PC-3 (cell line): ENCODE data around the gene PACS1. TPM values are rescaled to one million over a fixed set of nuclear protein-coding genes. Genes with fewer than 3 reads are reported as not detected.

Experiments used
- ATAC-seq: fragments of 200-7000 bp; cut with Tn5 transposase; 2 replicates; pipeline ENCODE4 v1.9.1; 2020; ENCODE audit warnings: mild to moderate bottlenecking, moderate library complexity
- BruUV-seq: library from RNA; stranded (reverse); fragments of 400-500 nt; replicated peaks from 2 replicates; lab custom pipeline; 2021; lab: Mats Ljungman, UMichigan
- CTCF ChIA-PET: fragments of 300-600 bp; sonication (Branson Sonifier 250); formaldehyde crosslinking; loops from one replicate; lab custom pipeline; 2022; ENCODE audit warnings: antibody characterized with exemption; lab: Charles Lee
- POLR2A ChIA-PET: fragments of 300-600 bp; sonication (Branson Sonifier 250); formaldehyde crosslinking; loops from one replicate; lab custom pipeline; 2022; ENCODE audit warnings: antibody characterized with exemption; ENCODE audit not compliant: unreplicated experiment; lab: Charles Lee
- DNase-seq: peaks from one replicate; pipeline ENCODE4 v3.0.0-alpha.2; 2015
- H2AFZ ChIP-seq: fragments of 300-600 bp; sonication (generic); 2 replicates; pipeline ENCODE4 v1.6.0; 2016; ENCODE audit warnings: antibody characterized with exemption, low read length
- H3F3A ChIP-seq: fragments of 300-600 bp; sonication (generic); one replicate; pipeline ENCODE4 v1.6.0; 2017; ENCODE audit warnings: antibody characterized with exemption, low read length, control low read depth, mild to moderate bottlenecking; ENCODE audit not compliant: unreplicated experiment
- H3K27ac ChIP-seq: fragments of 300-600 bp; sonication (generic); 2 replicates; pipeline ENCODE4 v1.5.1; 2016; ENCODE audit warnings: mild to moderate bottlenecking, low read length
- H3K27me3 ChIP-seq: fragments of 300-600 bp; sonication (generic); 2 replicates; pipeline ENCODE4 v1.6.1; 2016; ENCODE audit warnings: low read length, mixed read lengths
- H3K36me3 ChIP-seq: fragments of 300-600 bp; sonication (generic); 2 replicates; pipeline ENCODE4 v1.6.1; 2016; ENCODE audit warnings: low read depth, mixed run types, low read length, mixed read lengths
- H3K4me1 ChIP-seq: fragments of 300-600 bp; sonication (generic); 2 replicates; pipeline ENCODE4 v1.5.1; 2016; ENCODE audit warnings: low read length; ENCODE audit not compliant: insufficient read depth
- H3K4me2 ChIP-seq: fragments of 300-600 bp; sonication (generic); 2 replicates; pipeline ENCODE4 v1.6.0; 2016; ENCODE audit warnings: low read length
- H3K4me3 ChIP-seq: fragments of 300-600 bp; sonication (generic); 2 replicates; pipeline ENCODE4 v1.5.1; 2016; ENCODE audit warnings: mild to moderate bottlenecking, low read length, mixed read lengths
- H3K79me2 ChIP-seq: fragments of 300-600 bp; sonication (generic); 2 replicates; pipeline ENCODE4 v1.6.1; 2017; ENCODE audit warnings: low read length, mixed read lengths
- H3K9ac ChIP-seq: fragments of 300-600 bp; sonication (generic); 2 replicates; pipeline ENCODE4 v1.6.0; 2016; ENCODE audit warnings: mild to moderate bottlenecking, low read length
- H3K9me2 ChIP-seq: fragments of 300-600 bp; sonication (generic); replicated peaks from 2 replicates; pipeline ENCODE4 v1.6.1; 2016; ENCODE audit warnings: mixed run types, low read length, mixed read lengths
- H3K9me3 ChIP-seq: fragments of 300-600 bp; sonication (generic); 2 replicates; pipeline ENCODE4 v1.6.1; 2016; ENCODE audit warnings: low read length, mixed read lengths
- H4K20me1 ChIP-seq: fragments of 300-600 bp; sonication (generic); 2 replicates; pipeline ENCODE4 v1.6.1; 2016; ENCODE audit warnings: low read length, mixed read lengths
- EZH2 ChIP-seq: fragments of 300-600 bp; sonication (generic); IDR thresholded peaks from one replicate; pipeline ENCODE4 v1.6.1; 2017; ENCODE audit warnings: antibody characterized with exemption, mild to moderate bottlenecking, low read length; ENCODE audit not compliant: unreplicated experiment
- EZH2phosphoT487 ChIP-seq: fragments of 300-600 bp; sonication (generic); IDR thresholded peaks from 2 replicates; pipeline ENCODE4 v1.6.1; 2018; ENCODE audit warnings: mild to moderate bottlenecking, antibody characterized with exemption, low read length, borderline replicate concordance
- intact Hi-C: fragments of 100-400 bp; cut with micrococcal nuclease; formaldehyde crosslinking; loops from 2 replicates; pipeline ENCODE4 v1.9.0; 2023
- total RNA-seq: library from RNA; depleted of rRNA; stranded (reverse); fragments of >200 nt; gene quantifications from 2 replicates; pipeline ENCODE4 v1.2.3, GENCODE V29; 2014
- TF ChIP-seq, protein P1 (sequence below): fragments of 300-600 bp; sonication (generic); conservative IDR thresholded peaks from 2 replicates; pipeline ENCODE4 v1.5.1; 2017; ENCODE audit warnings: antibody characterized with exemption, low read depth, mild to moderate bottlenecking, low read length

PACS1 gene
- total RNA-seq, 1 experiment from 2014 or later: 28.7 TPM

GRCh38 chr11:66081505-66081904 is 11.4 kb downstream of the PACS1 start:
- Histone ChIP-seq H4K20me1 (peaks cover 8% of the 10 kb centered on the region; the same call in 1 of the 2 replicates), H3K9me2 (no peaks in the 10 kb centered on the region), H2AFZ (peak overlapping the region; percentile 31; the same call in 1 of the 2 replicates), H3K27me3 (no peaks in the 10 kb centered on the region), H3K27ac (peak overlapping the region; percentile 17), H3K4me2 (peak overlapping the region; percentile 75), H3F3A (peaks cover 3% of the 10 kb centered on the region), H3K4me3 (peak overlapping the region; percentile 46), H3K4me1 (peaks cover 41% of the 10 kb centered on the region), H3K79me2 (peaks cover 84% of the 10 kb centered on the region), H3K9me3 (no peaks in the 10 kb centered on the region), H3K36me3 (no peaks in the 10 kb centered on the region), H3K9ac (no peak overlapping the region)
- intact Hi-C loops: loop anchor here (2.0 kb wide), 1 partner anchor 53 kb away; no protein-coding TSS in a partner anchor
- ChIA-PET POLR2A (interaction anchor here (0.7 kb wide), 1 partner anchor 30 kb away, joined by 4 read pairs; no protein-coding TSS in a partner anchor), CTCF (interaction anchor here (0.6 to 1.9 kb wide), 2 partner anchors 52 to 509 kb away, joined by 5 to 9 read pairs; partner anchors contain the start of gene FAM89B)
- DNase-seq: peak; percentile 91
- BruUV-seq: no TSS peak
- TF ChIP-seq EZH2phosphoT487 (no peak), EZH2 (no peak)
- TF ChIP-seq, protein P1, sequence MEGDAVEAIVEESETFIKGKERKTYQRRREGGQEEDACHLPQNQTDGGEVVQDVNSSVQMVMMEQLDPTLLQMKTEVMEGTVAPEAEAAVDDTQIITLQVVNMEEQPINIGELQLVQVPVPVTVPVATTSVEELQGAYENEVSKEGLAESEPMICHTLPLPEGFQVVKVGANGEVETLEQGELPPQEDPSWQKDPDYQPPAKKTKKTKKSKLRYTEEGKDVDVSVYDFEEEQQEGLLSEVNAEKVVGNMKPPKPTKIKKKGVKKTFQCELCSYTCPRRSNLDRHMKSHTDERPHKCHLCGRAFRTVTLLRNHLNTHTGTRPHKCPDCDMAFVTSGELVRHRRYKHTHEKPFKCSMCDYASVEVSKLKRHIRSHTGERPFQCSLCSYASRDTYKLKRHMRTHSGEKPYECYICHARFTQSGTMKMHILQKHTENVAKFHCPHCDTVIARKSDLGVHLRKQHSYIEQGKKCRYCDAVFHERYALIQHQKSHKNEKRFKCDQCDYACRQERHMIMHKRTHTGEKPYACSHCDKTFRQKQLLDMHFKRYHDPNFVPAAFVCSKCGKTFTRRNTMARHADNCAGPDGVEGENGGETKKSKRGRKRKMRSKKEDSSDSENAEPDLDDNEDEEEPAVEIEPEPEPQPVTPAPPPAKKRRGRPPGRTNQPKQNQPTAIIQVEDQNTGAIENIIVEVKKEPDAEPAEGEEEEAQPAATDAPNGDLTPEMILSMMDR: no peak
- ATAC-seq: peak; percentile 81

DNA sequence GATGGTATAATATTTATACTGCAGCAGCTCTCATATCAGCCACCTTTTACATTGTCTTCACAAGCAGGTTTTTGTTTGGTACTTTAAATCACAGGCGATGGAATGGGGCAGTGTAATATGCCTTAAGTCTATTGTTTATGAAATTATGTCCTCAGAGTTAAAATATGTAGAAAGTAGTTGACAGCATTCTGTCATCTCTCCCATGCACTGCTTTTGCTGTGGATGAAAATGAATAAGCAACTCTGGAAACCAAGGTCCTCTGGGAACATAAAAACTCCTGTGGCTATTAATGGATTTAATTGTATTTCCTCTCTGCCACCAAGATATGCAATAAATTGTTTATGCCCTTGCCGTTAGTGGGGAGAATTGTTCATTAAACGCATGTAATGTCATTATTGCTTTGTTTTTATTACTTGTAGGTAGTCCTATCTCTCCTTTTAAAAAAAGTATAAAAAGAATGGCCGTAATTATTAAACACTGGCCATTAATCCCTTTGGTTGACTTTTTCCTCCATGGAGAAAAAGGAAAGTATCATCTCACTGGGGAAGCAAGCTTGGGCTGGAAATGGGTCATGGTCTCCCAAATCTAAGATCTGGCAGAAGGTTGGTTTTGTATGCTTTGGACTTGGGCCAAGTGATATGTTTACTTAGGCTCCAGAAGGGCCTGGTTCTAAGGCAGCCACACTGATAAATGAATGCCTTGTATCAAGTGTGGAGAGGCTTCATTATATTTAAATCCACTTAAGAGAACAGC is 13.1 kb downstream of the PACS1 start:
- no peaks in the 10 kb centered on the region for H3K9me3 ChIP-seq
- H3K4me3 ChIP-seq: no peak overlapping the region
- H2AFZ ChIP-seq: no peak overlapping the region
- peak overlapping the region; percentile 8 for H3K4me2 ChIP-seq
- H4K20me1 ChIP-seq: peaks cover 8% of the 10 kb centered on the region; the same call in 1 of the 2 replicates
- POLR2A ChIA-PET: no interaction called here
- no TSS peak for BruUV-seq
- peaks cover 3% of the 10 kb centered on the region for H3F3A ChIP-seq
- TF ChIP-seq, protein P1: no peak
- no peak for TF ChIP-seq EZH2phosphoT487
- intact Hi-C loops: no loop called here
- no peak for ATAC-seq
- H3K27me3 ChIP-seq: no peaks in the 10 kb centered on the region
- no peak overlapping the region for H3K27ac ChIP-seq
- DNase-seq: peak; percentile 50
- CTCF ChIA-PET: no interaction called here
- H3K9me2 ChIP-seq: no peaks in the 10 kb centered on the region
- H3K9ac ChIP-seq: no peak overlapping the region
- H3K36me3 ChIP-seq: no peaks in the 10 kb centered on the region
- peaks cover 41% of the 10 kb centered on the region for H3K4me1 ChIP-seq
- H3K79me2 ChIP-seq: peaks cover 84% of the 10 kb centered on the region

- no peaks in the 10 kb centered on the region for H3K9me2 ChIP-seq
- no TSS peak for BruUV-seq
- intact Hi-C loops: no loop called here
- H3F3A ChIP-seq: peaks cover 3% of the 10 kb centered on the region
- CTCF ChIA-PET: no interaction called here
- no peak overlapping the region for H2AFZ ChIP-seq
- ATAC-seq (no peak), DNase-seq (no peak)
- peaks cover 41% of the 10 kb centered on the region for H3K4me1 ChIP-seq
- H4K20me1 ChIP-seq: peaks cover 8% of the 10 kb centered on the region; the same call in 1 of the 2 replicates
- H3K27ac ChIP-seq: no peak overlapping the region
- no peak overlapping the region for H3K4me3 ChIP-seq
- TF ChIP-seq EZH2phosphoT487 (no peak), EZH2 (no peak)
- TF ChIP-seq, protein P1: no peak
- H3K36me3 ChIP-seq: no peaks in the 10 kb centered on the region
- H3K79me2 ChIP-seq: peaks cover 86% of the 10 kb centered on the region
- peak overlapping the region; percentile 8 for H3K4me2 ChIP-seq
- no peak overlapping the region for H3K9ac ChIP-seq
- POLR2A ChIA-PET: no interaction called here
- no peaks in the 10 kb centered on the region for H3K27me3 ChIP-seq
- no peaks in the 10 kb centered on the region for H3K9me3 ChIP-seq
Observed at GRCh38 chr11:66083767-66084166, 13.7 kb downstream of the PACS1 start.
